IMR-90 (cell line): ENCODE data around the gene TMEM184B. TPM values are rescaled to one million over a fixed set of nuclear protein-coding genes. Genes with fewer than 3 reads are reported as not detected.

Experiments
- ATAC-seq: fragments of 200-7000 bp; cut with Tn5 transposase; 2 replicates; pipeline ENCODE4 v1.9.1; 2020; ENCODE audit warnings: low read depth, mild to moderate bottlenecking, moderate library complexity
- BruUV-seq: library from RNA; stranded (reverse); fragments of 400-500 nt; replicated peaks from 2 replicates; lab custom pipeline; 2021; lab: Mats Ljungman, UMichigan
- CTCF ChIA-PET: fragments of 300-600 bp; formaldehyde crosslinking; extraction: SDS; loops from one replicate; lab custom pipeline; 2021; ENCODE audit warnings: antibody characterized with exemption; lab: Yijun Ruan, JAX
- POLR2A ChIA-PET: fragments of 300-600 bp; sonication (Branson Sonifier 250); formaldehyde crosslinking; loops from one replicate; lab custom pipeline; 2022; ENCODE audit warnings: antibody characterized with exemption; ENCODE audit not compliant: unreplicated experiment; lab: Charles Lee
- DNase-seq: peaks from one replicate; pipeline ENCODE4 v3.0.0; 2013
- H2AFZ ChIP-seq: replicated peaks from 2 replicates; pipeline ENCODE3; 2013; ENCODE audit warnings: low read length, mild to moderate bottlenecking; ENCODE audit not compliant: poor library complexity
- H2AK5ac ChIP-seq: 2 replicates; pipeline ENCODE4 v1.6.1; 2013; ENCODE audit warnings: low read depth, low read length, inconsistent platforms
- H2AK9ac ChIP-seq: replicated peaks from 2 replicates; pipeline ENCODE3; 2013; ENCODE audit warnings: mild to moderate bottlenecking, low read depth, low read length, moderate library complexity; ENCODE audit not compliant: poor library complexity
- H2BK120ac ChIP-seq: 2 replicates; pipeline ENCODE4 v1.6.1; 2013; ENCODE audit warnings: low read depth, low read length, inconsistent platforms
- H2BK15ac ChIP-seq: 3 replicates; pipeline ENCODE4 v1.6.1; 2013; ENCODE audit warnings: low read depth, low read length, inconsistent platforms
- H2BK20ac ChIP-seq: 2 replicates; pipeline ENCODE4 v1.6.1; 2013; ENCODE audit warnings: low read depth, mild to moderate bottlenecking, inconsistent platforms, low read length, moderate library complexity
- H2BK5ac ChIP-seq: 2 replicates; pipeline ENCODE4 v1.6.1; 2013; ENCODE audit warnings: mild to moderate bottlenecking, low read depth, low read length, inconsistent platforms; ENCODE audit not compliant: poor library complexity, severe bottlenecking
- H3K14ac ChIP-seq: replicated peaks from 2 replicates; pipeline ENCODE4 v1.6.1; 2013; ENCODE audit warnings: low read depth, low read length, inconsistent platforms
- H3K18ac ChIP-seq: 2 replicates; pipeline ENCODE4 v1.6.1; 2013; ENCODE audit warnings: low read depth, low read length, control low read depth
- H3K23ac ChIP-seq: 2 replicates; pipeline ENCODE4 v1.6.1; 2013; ENCODE audit warnings: low read depth, low read length, inconsistent platforms
- H3K27ac ChIP-seq: 2 replicates; pipeline ENCODE4 v1.5.1; 2013; ENCODE audit warnings: mild to moderate bottlenecking, control low read depth, low read length; ENCODE audit not compliant: insufficient read depth
- H3K27me3 ChIP-seq: 2 replicates; pipeline ENCODE4 v1.6.1; 2013; ENCODE audit warnings: low read length; ENCODE audit not compliant: control insufficient read depth, insufficient read depth
- H3K36me3 ChIP-seq: 2 replicates; pipeline ENCODE4 v1.6.1; 2013; ENCODE audit warnings: low read length, mixed read lengths; ENCODE audit not compliant: control insufficient read depth, insufficient read depth
- H3K4ac ChIP-seq: 2 replicates; pipeline ENCODE4 v1.6.1; 2013; ENCODE audit warnings: low read depth, low read length, inconsistent platforms
- H3K4me1 ChIP-seq: 2 replicates; pipeline ENCODE4 v1.6.1; 2013; ENCODE audit warnings: low read length, mixed read lengths; ENCODE audit not compliant: control insufficient read depth, insufficient read depth
- H3K4me2 ChIP-seq: 2 replicates; pipeline ENCODE4 v1.6.1; 2013; ENCODE audit warnings: low read depth, mild to moderate bottlenecking, control low read depth, low read length, moderate library complexity
- H3K4me3 ChIP-seq: 2 replicates; pipeline ENCODE4 v1.5.1; 2013; ENCODE audit warnings: low read depth, mild to moderate bottlenecking, control low read depth, low read length, moderate library complexity; ENCODE audit not compliant: insufficient read depth
- H3K56ac ChIP-seq: 2 replicates; pipeline ENCODE4 v1.6.1; 2013; ENCODE audit warnings: low read length, inconsistent platforms; ENCODE audit not compliant: insufficient read depth; ENCODE audit errors: extremely low read depth
- H3K79me1 ChIP-seq, 2 experiments: 2 replicates each; pipeline ENCODE4 v1.6.1; 2013; ENCODE audit warnings: low read length in 2 of 2, inconsistent platforms in 1 of 2, low read depth in 1 of 2
- H3K9ac ChIP-seq: 2 replicates; pipeline ENCODE4 v1.6.1; 2013; ENCODE audit warnings: low read depth, low read length, control low read depth
- H3K9me1 ChIP-seq: 2 replicates; pipeline ENCODE4 v1.6.1; 2013; ENCODE audit warnings: low read length, inconsistent platforms; ENCODE audit not compliant: insufficient read depth
- H3K9me3 ChIP-seq: 2 replicates; pipeline ENCODE4 v1.6.1; 2013; ENCODE audit warnings: low read length; ENCODE audit not compliant: control insufficient read depth, insufficient read depth
- H4K20me1 ChIP-seq: 2 replicates; pipeline ENCODE4 v1.6.1; 2013; ENCODE audit warnings: low read length, inconsistent platforms; ENCODE audit not compliant: insufficient read depth
- H4K5ac ChIP-seq: 2 replicates; pipeline ENCODE4 v1.6.1; 2013; ENCODE audit warnings: mild to moderate bottlenecking, low read depth, low read length, control low read depth
- H4K8ac ChIP-seq, 2 experiments: 2 replicates each; pipeline ENCODE4 v1.6.1; 2013; ENCODE audit warnings: low read depth in 2 of 2, low read length in 2 of 2, control low read depth in 1 of 2, inconsistent platforms in 1 of 2
- H4K91ac ChIP-seq: 2 replicates; pipeline ENCODE4 v1.6.1; 2013; ENCODE audit warnings: low read depth, low read length, inconsistent platforms; ENCODE audit not compliant: insufficient read depth
- NFE2L2 ChIP-seq: fragments of 150-350 bp; IDR thresholded peaks from 2 replicates; pipeline ENCODE4 v1.6.1; 2016; ENCODE audit warnings: low read depth, mild to moderate bottlenecking, low read length
- POLR2A ChIP-seq: IDR thresholded peaks from 2 replicates; pipeline ENCODE4 v1.6.1; 2012; ENCODE audit warnings: mild to moderate bottlenecking, low read depth, low read length
- WGBS, 2 experiments: methylation state at CpG; one replicate each; pipeline versions ENCODE4 v1.1.5 to v1.1.7; 2013; ENCODE audit warnings: missing lambda C conversion rate in 2 of 2; ENCODE audit not compliant: insufficient read length in 1 of 2; ENCODE audit errors: extremely low coverage in 2 of 2; 5-methylcytosine and 5-hydroxymethylcytosine counted together
- dilution Hi-C: fragments of 300-500 bp; cut with HindIII; formaldehyde crosslinking; loops from one replicate; pipeline ENCODE4 v1.14.3; 2018; ENCODE audit warnings: low sequenced_read_pairs; ENCODE audit not compliant: unreplicated experiment
- in situ Hi-C: fragments of 300-500 bp; cut with MboI; formaldehyde crosslinking; loops from 3 replicates; pipeline ENCODE4 v1.14.3; 2019; ENCODE audit warnings: low sequenced_read_pairs, inconsistent platforms, mixed read lengths
- intact Hi-C: fragments of 100-400 bp; cut with micrococcal nuclease; formaldehyde crosslinking; loops from 2 replicates; pipeline ENCODE4 v1.10.0; 2022
- polyA plus RNA-seq, 3 experiments: library from polyadenylated mRNA; depleted of rRNA; stranded (reverse); fragments of >200 nt; gene quantifications; 2 replicates each; pipeline ENCODE4 v1.2.3, GENCODE V29; 2012; ENCODE audit warnings: low replicate concordance in 1 of 3
- total RNA-seq: library from RNA; depleted of rRNA; stranded (reverse); fragments of >200 nt; gene quantifications from 2 replicates; pipeline ENCODE4 v1.2.3, GENCODE V29; 2012

TMEM184B gene
- total and polyA plus RNA-seq, 2 of the 4 experiments (the other 2 are of a cell fraction): 9.1 to 81.1 TPM

DNA sequence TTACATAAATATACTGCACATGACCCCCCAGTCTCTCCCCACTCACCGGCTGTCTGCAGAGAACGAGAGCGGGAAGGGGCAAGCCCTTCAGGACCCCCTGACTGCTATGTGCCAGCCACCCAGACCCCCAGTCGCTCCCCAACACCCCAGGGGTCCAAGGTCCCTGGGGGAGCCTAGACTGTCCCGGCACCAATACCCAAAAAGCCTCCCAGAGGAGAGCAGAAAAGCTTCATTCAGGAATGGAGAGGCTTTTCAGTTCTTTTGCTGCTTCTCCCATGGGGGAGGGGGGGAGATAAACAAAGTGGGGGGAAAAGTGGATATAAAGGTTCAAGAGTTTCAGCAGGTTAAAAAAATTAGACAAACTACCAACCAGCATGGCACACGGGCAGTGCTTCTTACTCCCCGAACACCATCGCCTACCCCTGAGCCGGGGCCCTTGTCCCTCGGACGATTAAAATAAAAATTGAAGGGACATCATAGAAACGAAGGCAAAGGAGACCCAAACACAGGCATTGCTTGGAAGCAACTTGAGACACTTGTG, 43.1 kb upstream of the TMEM184B start:
- Histone ChIP-seq H2BK20ac (peak overlapping the region; percentile 61; the same call in 1 of the 2 replicates), H3K4ac (peak overlapping the region; percentile 85), H3K79me1 (peaks cover 0 to 46% of the 10 kb centered on the region in 2 experiments; a peak in 2 of 4 replicates), H2BK5ac (peak overlapping the region; percentile 94), H3K36me3 (peaks cover 19% of the 10 kb centered on the region), H3K18ac (peak overlapping the region; percentile 91), H2AK5ac (peak overlapping the region; percentile 99), H3K9me1 (peaks cover 27% of the 10 kb centered on the region), H2AK9ac (peak overlapping the region; percentile 97), H3K4me2 (peak overlapping the region; percentile 92), H4K5ac (peak overlapping the region; percentile 92), H3K4me3 (peak overlapping the region; percentile 92), H2BK15ac (peak overlapping the region; percentile 72; the same call in 1 of the 3 replicates), H3K14ac (peak overlapping the region; percentile 97), H3K56ac (peak overlapping the region; percentile 97), H4K8ac (peak overlapping the region; percentile 83 to 86), H3K9me3 (no peaks in the 10 kb centered on the region), H3K23ac (peak overlapping the region; percentile 99), H3K27me3 (no peaks in the 10 kb centered on the region), H4K91ac (peak overlapping the region; percentile 93), H2BK120ac (peak overlapping the region; percentile 79), H3K27ac (peak overlapping the region; percentile 98), H4K20me1 (peaks cover 53% of the 10 kb centered on the region), H3K9ac (peak overlapping the region; percentile 99), H3K4me1 (peaks cover 39% of the 10 kb centered on the region), H2AFZ (no peak overlapping the region)
- in situ Hi-C loops (no loop called here), intact Hi-C loops (loop anchor here (2.0 kb wide), 1 partner anchor 77 kb away; no protein-coding TSS in a partner anchor), dilution Hi-C loops (no loop called here)
- no peak for DNase-seq
- CTCF ChIA-PET: interaction anchor here (0.7 kb wide), 1 partner anchor 14 kb away, joined by 3 read pairs; no protein-coding TSS in a partner anchor
- POLR2A ChIA-PET: interaction anchor here (0.6 to 0.9 kb wide), 3 partner anchors 11 to 180 kb away, joined by 5 to 30 read pairs (median 12); no protein-coding TSS in a partner anchor
- TF ChIP-seq POLR2A (peak; percentile 5), NFE2L2 (no peak)
- BruUV-seq: no TSS peak
- no peak for ATAC-seq
- no CpG with 5 or more reads among the region's 12 CpGs for WGBS, 2 experiments
